Astrocyte (in vitro differentiated cells and primary cell): ENCODE data around the gene SFMBT2.

Experiments used
- EZH2 ChIP-seq: IDR thresholded peaks from 2 replicates; pipeline ENCODE4 v1.6.1; 2012; ENCODE audit warnings: mild to moderate bottlenecking, low read length, inconsistent platforms; ENCODE audit not compliant: insufficient read depth
- TF ChIP-seq, protein P1 (sequence below): IDR thresholded peaks from 2 replicates; pipeline ENCODE4 v1.5.1; 2011; ENCODE audit warnings: low read depth, mild to moderate bottlenecking, inconsistent platforms, low read length, moderate library complexity; ENCODE audit not compliant: insufficient read depth

DNA sequence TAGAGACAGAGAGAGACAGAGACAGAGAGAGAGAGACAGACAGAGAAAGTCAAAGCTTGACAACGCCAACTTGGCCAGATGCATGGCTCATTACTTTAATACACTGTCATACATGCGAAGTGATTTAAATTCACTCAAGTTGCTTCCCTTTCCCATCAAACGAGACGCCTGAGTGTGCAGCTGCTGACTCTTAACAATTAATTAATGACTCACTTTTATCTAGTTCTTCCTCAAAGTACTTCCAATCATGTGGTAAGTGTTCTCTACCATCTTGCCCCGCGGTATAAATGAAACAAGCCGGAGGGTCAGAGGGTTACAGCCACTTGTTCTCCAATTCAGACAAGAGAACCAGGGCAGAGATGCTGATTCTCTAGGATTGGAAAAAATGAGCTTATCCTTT is 90.8 kb downstream of the SFMBT2 start:
- TF ChIP-seq, protein P1, sequence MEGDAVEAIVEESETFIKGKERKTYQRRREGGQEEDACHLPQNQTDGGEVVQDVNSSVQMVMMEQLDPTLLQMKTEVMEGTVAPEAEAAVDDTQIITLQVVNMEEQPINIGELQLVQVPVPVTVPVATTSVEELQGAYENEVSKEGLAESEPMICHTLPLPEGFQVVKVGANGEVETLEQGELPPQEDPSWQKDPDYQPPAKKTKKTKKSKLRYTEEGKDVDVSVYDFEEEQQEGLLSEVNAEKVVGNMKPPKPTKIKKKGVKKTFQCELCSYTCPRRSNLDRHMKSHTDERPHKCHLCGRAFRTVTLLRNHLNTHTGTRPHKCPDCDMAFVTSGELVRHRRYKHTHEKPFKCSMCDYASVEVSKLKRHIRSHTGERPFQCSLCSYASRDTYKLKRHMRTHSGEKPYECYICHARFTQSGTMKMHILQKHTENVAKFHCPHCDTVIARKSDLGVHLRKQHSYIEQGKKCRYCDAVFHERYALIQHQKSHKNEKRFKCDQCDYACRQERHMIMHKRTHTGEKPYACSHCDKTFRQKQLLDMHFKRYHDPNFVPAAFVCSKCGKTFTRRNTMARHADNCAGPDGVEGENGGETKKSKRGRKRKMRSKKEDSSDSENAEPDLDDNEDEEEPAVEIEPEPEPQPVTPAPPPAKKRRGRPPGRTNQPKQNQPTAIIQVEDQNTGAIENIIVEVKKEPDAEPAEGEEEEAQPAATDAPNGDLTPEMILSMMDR = no peak
- TF ChIP-seq EZH2 = no peak
